Measurements from ENCODE around the gene PHYHIPL.

The PHYHIPL gene

DNA sequence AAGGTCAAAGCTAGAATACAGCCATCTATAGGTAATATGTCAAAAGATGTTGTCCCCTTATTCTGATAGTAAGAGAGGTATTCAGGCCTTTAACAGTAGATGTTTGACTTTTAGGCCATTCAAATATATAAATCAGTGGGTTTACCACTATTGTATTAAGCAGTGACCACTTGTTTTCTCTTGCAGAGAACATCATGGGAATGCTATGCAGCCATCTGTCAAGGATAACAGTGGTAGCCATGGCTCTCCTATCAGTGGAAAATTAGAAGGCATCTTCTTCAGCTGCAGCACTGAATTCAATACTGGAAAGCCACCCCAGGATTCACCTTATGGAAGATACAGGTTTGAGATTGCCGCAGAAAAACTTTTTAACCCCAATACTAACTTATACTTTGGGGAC lies 68.4 kb downstream of the PHYHIPL start:
- H3K27me3 ChIP-seq (ENCODE audit: control insufficient read depth in 3 of 3, insufficient read depth in 3 of 3, low read depth in 1 of 3, low read length in 3 of 3) = no peaks in the 10 kb centered on the region
- H3K18ac ChIP-seq (ENCODE audit: low read length) = no peak overlapping the region
- H3K4me1 ChIP-seq (ENCODE audit: control insufficient read depth in 2 of 2, insufficient read depth in 1 of 2, low read depth in 1 of 2, low read length in 2 of 2) = peaks cover 0 to 3% of the 10 kb centered on the region in 2 donors
- H3K23ac ChIP-seq (ENCODE audit: low read depth, low read length, poor library complexity) = no peak overlapping the region
- no peak overlapping the region for H3K9ac ChIP-seq (ENCODE audit: low read depth, low read length, poor library complexity)
- no peak overlapping the region for H2BK12ac ChIP-seq (ENCODE audit: low read length)
- H3K9me3 ChIP-seq (replicated peaks in 1 of 2; ENCODE audit: control insufficient read depth in 2 of 2, insufficient read depth in 1 of 2, low read depth in 1 of 2, low read length in 2 of 2) = peaks cover 0 to 2% of the 10 kb centered on the region in 2 donors
- no peak overlapping the region for H3K4ac ChIP-seq (ENCODE audit: low read length)
- no peak overlapping the region for H2AFZ ChIP-seq (ENCODE audit: low read length)
- no peak overlapping the region for H3K4me2 ChIP-seq (ENCODE audit: insufficient read depth, low read length, poor library complexity, severe bottlenecking)
- H2BK15ac ChIP-seq (ENCODE audit: low read length) = no peak overlapping the region
- H3K4me3 ChIP-seq (ENCODE audit: low read length in 2 of 2) = no peak overlapping the region
- no peak overlapping the region for H3K27ac ChIP-seq (replicated peaks; ENCODE audit: low read length)
- H3K79me1 ChIP-seq (ENCODE audit: low read depth, low read length) = no peaks in the 10 kb centered on the region
- no peak overlapping the region for H3K14ac ChIP-seq (ENCODE audit: low read length)
- no peak overlapping the region for H4K8ac ChIP-seq (ENCODE audit: low read depth, low read length)
- no peak overlapping the region for H2BK120ac ChIP-seq (ENCODE audit: low read depth, low read length)
- no peak overlapping the region for H4K91ac ChIP-seq (ENCODE audit: low read depth, low read length, poor library complexity)
- DNase-seq (ENCODE audit: low spot score) = no peak
- WGBS, 2 donors (ENCODE audit: extremely low coverage in 2 of 2, insufficient read length in 2 of 2, insufficient replicate concordance in 1 of 2) = no CpG with 5 or more reads among the region's 1 CpG
- peaks cover 0 to 7% of the 10 kb centered on the region in 2 donors for H3K36me3 ChIP-seq (replicated peaks in 1 of 2; ENCODE audit: control insufficient read depth in 2 of 2, insufficient read depth in 2 of 2, low read length in 2 of 2)
- H2AK5ac ChIP-seq (ENCODE audit: low read depth, low read length) = no peak overlapping the region
- H2BK5ac ChIP-seq (ENCODE audit: low read length) = no peak overlapping the region

DNA sequence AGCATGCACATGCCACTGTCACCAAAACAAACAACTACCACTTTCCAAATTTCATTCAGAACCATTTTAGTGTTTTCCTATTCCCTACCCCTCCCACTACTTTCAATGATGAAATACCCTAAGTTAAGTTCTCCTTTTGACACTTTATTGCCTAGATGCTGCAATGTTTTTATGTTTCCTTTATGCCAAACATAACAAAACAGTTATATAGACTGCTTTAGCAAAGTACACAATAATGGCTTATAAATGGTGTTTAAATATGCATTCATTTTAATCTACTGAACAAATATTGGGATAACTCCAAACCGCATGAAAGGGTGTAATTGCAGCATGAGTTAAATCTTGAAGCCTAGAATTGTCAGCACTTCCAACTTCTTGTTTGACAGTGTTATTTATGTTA lies 69.2 kb downstream of the PHYHIPL start:
- no peak for DNase-seq (ENCODE audit: low spot score)
- H3K27me3 ChIP-seq (ENCODE audit: control insufficient read depth in 3 of 3, insufficient read depth in 3 of 3, low read depth in 1 of 3, low read length in 3 of 3) = no peaks in the 10 kb centered on the region
- no peak overlapping the region for H3K4me2 ChIP-seq (ENCODE audit: insufficient read depth, low read length, poor library complexity, severe bottlenecking)
- no peak overlapping the region for H3K9ac ChIP-seq (ENCODE audit: low read depth, low read length, poor library complexity)
- H3K4me1 ChIP-seq (ENCODE audit: control insufficient read depth in 2 of 2, insufficient read depth in 1 of 2, low read depth in 1 of 2, low read length in 2 of 2) = peaks cover 0 to 3% of the 10 kb centered on the region in 2 donors
- H2BK15ac ChIP-seq (ENCODE audit: low read length) = no peak overlapping the region
- H3K79me1 ChIP-seq (ENCODE audit: low read depth, low read length) = no peaks in the 10 kb centered on the region
- no peak overlapping the region for H2BK5ac ChIP-seq (ENCODE audit: low read length)
- H2AFZ ChIP-seq (ENCODE audit: low read length) = no peak overlapping the region
- no peak overlapping the region for H4K91ac ChIP-seq (ENCODE audit: low read depth, low read length, poor library complexity)
- H3K23ac ChIP-seq (ENCODE audit: low read depth, low read length, poor library complexity) = no peak overlapping the region
- H3K36me3 ChIP-seq (replicated peaks in 1 of 2; ENCODE audit: control insufficient read depth in 2 of 2, insufficient read depth in 2 of 2, low read length in 2 of 2) = peaks cover 0 to 7% of the 10 kb centered on the region in 2 donors
- H3K27ac ChIP-seq (replicated peaks; ENCODE audit: low read length) = no peak overlapping the region
- H3K14ac ChIP-seq (ENCODE audit: low read length) = no peak overlapping the region
- peaks cover 0 to 2% of the 10 kb centered on the region in 2 donors for H3K9me3 ChIP-seq (replicated peaks in 1 of 2; ENCODE audit: control insufficient read depth in 2 of 2, insufficient read depth in 1 of 2, low read depth in 1 of 2, low read length in 2 of 2)
- no peak overlapping the region for H3K4me3 ChIP-seq (ENCODE audit: low read length in 2 of 2)
- no peak overlapping the region for H2AK5ac ChIP-seq (ENCODE audit: low read depth, low read length)
- no peak overlapping the region for H2BK120ac ChIP-seq (ENCODE audit: low read depth, low read length)
- H2BK12ac ChIP-seq (ENCODE audit: low read length) = no peak overlapping the region
- H3K18ac ChIP-seq (ENCODE audit: low read length) = no peak overlapping the region
- H4K8ac ChIP-seq (ENCODE audit: low read depth, low read length) = no peak overlapping the region
- WGBS, 2 donors (ENCODE audit: extremely low coverage in 2 of 2, insufficient read length in 2 of 2, insufficient replicate concordance in 1 of 2) = no CpG with 5 or more reads among the region's 1 CpG
- no peak overlapping the region for H3K4ac ChIP-seq (ENCODE audit: low read length)

DNA sequence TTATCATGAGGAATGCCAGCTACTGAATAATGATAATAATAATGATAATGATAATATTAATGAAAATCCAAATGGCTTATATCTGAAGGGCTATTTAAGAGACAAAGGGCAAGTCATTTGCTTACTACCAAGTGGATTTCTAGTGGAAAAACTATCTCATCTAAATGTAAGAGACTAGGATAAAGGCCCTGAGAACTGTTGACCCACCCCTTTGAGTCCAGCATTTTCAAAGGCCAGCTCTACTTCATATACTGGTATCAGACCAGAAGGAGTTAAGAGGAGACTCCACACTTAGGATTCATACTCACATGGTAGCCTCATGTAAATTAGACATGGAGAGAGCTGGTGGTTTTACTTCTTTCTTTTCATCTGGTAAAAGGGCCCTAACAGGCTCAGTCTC lies 76.0 kb downstream of the PHYHIPL start:
- Histone ChIP-seq H3K27me3 (ENCODE audit: control insufficient read depth in 3 of 3, insufficient read depth in 3 of 3, low read depth in 1 of 3, low read length in 3 of 3) (no peaks in the 10 kb centered on the region), H2BK15ac (ENCODE audit: low read length) (no peak overlapping the region), H3K23ac (ENCODE audit: low read depth, low read length, poor library complexity) (no peak overlapping the region), H3K79me1 (ENCODE audit: low read depth, low read length) (no peaks in the 10 kb centered on the region), H3K9ac (ENCODE audit: low read depth, low read length, poor library complexity) (no peak overlapping the region), H3K4me2 (ENCODE audit: insufficient read depth, low read length, poor library complexity, severe bottlenecking) (no peak overlapping the region), H2AK5ac (ENCODE audit: low read depth, low read length) (no peak overlapping the region), H3K4ac (ENCODE audit: low read length) (no peak overlapping the region), H3K9me3 (replicated peaks in 1 of 2; ENCODE audit: control insufficient read depth in 2 of 2, insufficient read depth in 1 of 2, low read depth in 1 of 2, low read length in 2 of 2) (no peaks in the 10 kb centered on the region), H3K18ac (ENCODE audit: low read length) (no peak overlapping the region), H4K8ac (ENCODE audit: low read depth, low read length) (no peak overlapping the region), H3K4me1 (ENCODE audit: control insufficient read depth in 2 of 2, insufficient read depth in 1 of 2, low read depth in 1 of 2, low read length in 2 of 2) (no peaks in the 10 kb centered on the region), H3K4me3 (ENCODE audit: low read length in 2 of 2) (no peak overlapping the region), H3K27ac (replicated peaks; ENCODE audit: low read length) (no peak overlapping the region), H2BK12ac (ENCODE audit: low read length) (no peak overlapping the region), H2AFZ (ENCODE audit: low read length) (no peak overlapping the region), H3K14ac (ENCODE audit: low read length) (no peak overlapping the region), H3K36me3 (replicated peaks in 1 of 2; ENCODE audit: control insufficient read depth in 2 of 2, insufficient read depth in 2 of 2, low read length in 2 of 2) (peaks cover 0 to 8% of the 10 kb centered on the region in 2 donors), H2BK120ac (ENCODE audit: low read depth, low read length) (no peak overlapping the region), H4K91ac (ENCODE audit: low read depth, low read length, poor library complexity) (no peak overlapping the region), H2BK5ac (ENCODE audit: low read length) (no peak overlapping the region)
- DNase-seq (ENCODE audit: low spot score) = no peak

DNA sequence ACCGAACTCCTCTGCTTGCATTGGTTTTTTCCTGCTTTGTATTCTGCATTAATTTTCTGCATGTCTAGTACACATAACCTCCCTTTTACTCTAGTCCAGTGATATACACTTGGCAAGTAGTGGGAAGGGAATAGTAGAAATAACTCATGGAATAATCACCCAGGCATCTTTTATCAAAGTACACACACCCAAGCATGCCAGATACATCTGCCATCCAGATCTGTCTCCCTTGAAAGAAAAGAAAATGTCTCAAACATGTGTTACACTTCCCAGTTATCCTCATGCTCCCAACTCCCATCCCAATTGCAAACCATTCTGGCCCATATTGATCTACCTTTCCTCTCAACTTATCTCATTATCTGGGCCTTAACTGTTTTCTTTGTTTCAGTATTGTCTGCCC lies 79.0 kb downstream of the PHYHIPL start:
- H3K27me3 ChIP-seq (ENCODE audit: control insufficient read depth in 3 of 3, insufficient read depth in 3 of 3, low read depth in 1 of 3, low read length in 3 of 3) = no peaks in the 10 kb centered on the region
- no peak overlapping the region for H2AK5ac ChIP-seq (ENCODE audit: low read depth, low read length)
- H2BK12ac ChIP-seq (ENCODE audit: low read length) = no peak overlapping the region
- no peak overlapping the region for H3K4ac ChIP-seq (ENCODE audit: low read length)
- no peak overlapping the region for H3K18ac ChIP-seq (ENCODE audit: low read length)
- no peak overlapping the region for H4K91ac ChIP-seq (ENCODE audit: low read depth, low read length, poor library complexity)
- H2BK5ac ChIP-seq (ENCODE audit: low read length) = no peak overlapping the region
- no peak overlapping the region for H3K14ac ChIP-seq (ENCODE audit: low read length)
- H3K4me1 ChIP-seq (ENCODE audit: control insufficient read depth in 2 of 2, insufficient read depth in 1 of 2, low read depth in 1 of 2, low read length in 2 of 2) = no peaks in the 10 kb centered on the region
- no peak overlapping the region for H4K8ac ChIP-seq (ENCODE audit: low read depth, low read length)
- DNase-seq (ENCODE audit: low spot score) = no peak
- no peak overlapping the region for H3K4me2 ChIP-seq (ENCODE audit: insufficient read depth, low read length, poor library complexity, severe bottlenecking)
- no peak overlapping the region for H3K4me3 ChIP-seq (ENCODE audit: low read length in 2 of 2)
- H2BK120ac ChIP-seq (ENCODE audit: low read depth, low read length) = no peak overlapping the region
- H2BK15ac ChIP-seq (ENCODE audit: low read length) = no peak overlapping the region
- no peaks in the 10 kb centered on the region for H3K9me3 ChIP-seq (replicated peaks in 1 of 2; ENCODE audit: control insufficient read depth in 2 of 2, insufficient read depth in 1 of 2, low read depth in 1 of 2, low read length in 2 of 2)
- WGBS, 2 donors (ENCODE audit: extremely low coverage in 2 of 2, insufficient read length in 2 of 2, insufficient replicate concordance in 1 of 2) = no CpG with 5 or more reads among the region's 1 CpG
- H3K27ac ChIP-seq (replicated peaks; ENCODE audit: low read length) = no peak overlapping the region
- H2AFZ ChIP-seq (ENCODE audit: low read length) = no peak overlapping the region
- H3K79me1 ChIP-seq (ENCODE audit: low read depth, low read length) = no peaks in the 10 kb centered on the region
- no peak overlapping the region for H3K23ac ChIP-seq (ENCODE audit: low read depth, low read length, poor library complexity)
- peaks cover 0 to 7% of the 10 kb centered on the region in 2 donors for H3K36me3 ChIP-seq (replicated peaks in 1 of 2; ENCODE audit: control insufficient read depth in 2 of 2, insufficient read depth in 2 of 2, low read length in 2 of 2)
- no peak overlapping the region for H3K9ac ChIP-seq (ENCODE audit: low read depth, low read length, poor library complexity)
